Measurements from ENCODE around the gene RP2. TPM values are rescaled to one million over a fixed set of nuclear protein-coding genes. Genes with fewer than 3 reads are reported as not detected.

RP2 gene
- total RNA-seq: 21.1 and 22.0 TPM in 2 replicates

GRCh38 chrX:46836701-46837557, at the start of gene RP2:
RP2 (plus strand) TSS chrX:46837043; CDS start chrX:46837101, 58 bp downstream.
- DNase-seq (ENCODE audit: low read depth in 2 of 2): peak; percentile 95 to 96

DNA sequence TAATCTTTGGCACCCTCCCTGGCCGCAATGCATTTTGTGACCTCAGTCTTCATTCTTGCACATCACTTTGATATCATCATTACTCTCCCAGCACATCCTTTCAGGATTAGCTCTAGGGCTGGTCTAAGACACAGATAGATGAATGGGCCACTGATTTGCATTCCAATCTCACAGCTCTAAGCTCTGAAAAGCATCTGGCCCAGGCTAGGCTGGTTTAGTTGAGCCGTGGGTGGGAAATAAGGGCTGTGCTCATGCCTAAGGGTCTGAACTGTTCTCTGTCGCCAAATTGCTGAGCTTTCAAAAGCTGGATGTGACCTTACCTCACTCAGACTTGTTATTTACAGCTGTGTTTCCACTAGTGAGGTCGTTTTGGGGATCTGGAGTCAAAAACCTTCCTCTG, 47.9 kb upstream of the RP2 start:
- DNase-seq (ENCODE audit: low read depth in 2 of 2): no peak

- peak; percentile 70 to 93 for DNase-seq (ENCODE audit: low read depth in 2 of 2)
These were observed 44.7 kb upstream of the RP2 start for GRCh38 chrX:46791927-46792809.

GRCh38 chrX:46792810-46793188, 44.0 kb upstream of the RP2 start:
- DNase-seq (ENCODE audit: low read depth in 2 of 2): no peak

DNA sequence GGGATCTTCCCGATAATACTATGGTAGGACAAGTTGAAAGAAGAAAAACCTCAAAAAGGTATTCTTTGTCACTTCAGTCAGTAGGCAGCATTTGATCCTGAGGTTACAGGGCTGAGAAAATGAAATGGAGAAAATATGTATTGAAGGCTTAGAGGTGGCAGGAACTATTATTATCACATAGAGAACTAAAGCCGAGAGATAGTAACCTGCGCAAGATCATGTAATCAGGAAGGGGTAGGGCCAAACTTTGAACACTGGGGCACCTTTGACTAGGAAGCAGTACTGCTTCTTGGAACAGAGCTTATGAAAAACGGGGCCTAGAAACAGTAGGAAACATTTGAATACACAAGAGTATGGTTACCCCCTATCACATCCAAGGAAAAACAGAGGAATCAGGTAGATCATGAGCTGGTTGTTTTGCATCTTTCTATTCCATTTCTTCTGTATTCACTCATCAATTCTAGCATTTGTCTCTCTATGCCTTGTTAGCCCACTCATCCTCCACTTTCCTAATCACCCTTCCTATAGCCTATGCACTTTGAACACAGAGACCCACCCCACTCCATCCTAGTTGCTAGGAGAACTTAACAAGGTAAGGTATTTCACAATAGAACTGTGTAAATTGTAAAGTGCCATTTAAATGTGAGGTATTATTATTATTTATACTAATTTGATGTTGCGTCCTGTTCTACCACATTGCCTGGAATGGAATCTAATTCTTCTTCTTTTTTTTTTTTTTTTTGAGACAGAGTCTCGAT, 43.3 kb upstream of the RP2 start:
- DNase-seq (ENCODE audit: low read depth in 2 of 2): no peak

GRCh38 chrX:46796574-46797191, 40.2 kb upstream of the RP2 start:
- peak; percentile 69 to 82 for DNase-seq (ENCODE audit: low read depth in 2 of 2)

GRCh38 chrX:46803140-46803539, 33.7 kb upstream of the RP2 start:
- peak; percentile 15 to 17 for DNase-seq (ENCODE audit: low read depth in 2 of 2)

- DNase-seq (ENCODE audit: low read depth in 2 of 2): no peak
These were observed 31.6 kb upstream of the RP2 start for GRCh38 chrX:46805270-46805669.

DNA sequence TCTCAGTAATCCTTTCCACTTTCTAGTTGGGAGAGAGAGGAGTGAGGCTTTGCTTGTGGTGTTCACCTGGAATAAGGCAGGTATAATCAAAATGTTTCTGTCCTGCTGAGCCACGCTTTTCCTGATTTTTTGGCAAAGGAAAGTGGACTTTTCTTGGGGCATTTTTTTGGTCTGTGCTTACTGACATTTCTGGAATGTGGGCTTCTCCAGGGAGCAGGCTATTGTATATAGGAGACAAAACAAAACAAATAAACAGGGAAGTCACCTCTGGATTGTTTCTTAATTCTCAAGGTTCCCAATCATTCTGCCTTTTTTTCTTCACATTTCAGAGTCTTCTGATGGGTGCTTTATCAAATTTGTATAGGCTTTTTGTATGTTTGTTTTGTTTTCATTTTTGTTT, 25.7 kb upstream of the RP2 start:
- peak in 1 of 2 donors; percentile 6 for DNase-seq (ENCODE audit: low read depth in 2 of 2)

DNA sequence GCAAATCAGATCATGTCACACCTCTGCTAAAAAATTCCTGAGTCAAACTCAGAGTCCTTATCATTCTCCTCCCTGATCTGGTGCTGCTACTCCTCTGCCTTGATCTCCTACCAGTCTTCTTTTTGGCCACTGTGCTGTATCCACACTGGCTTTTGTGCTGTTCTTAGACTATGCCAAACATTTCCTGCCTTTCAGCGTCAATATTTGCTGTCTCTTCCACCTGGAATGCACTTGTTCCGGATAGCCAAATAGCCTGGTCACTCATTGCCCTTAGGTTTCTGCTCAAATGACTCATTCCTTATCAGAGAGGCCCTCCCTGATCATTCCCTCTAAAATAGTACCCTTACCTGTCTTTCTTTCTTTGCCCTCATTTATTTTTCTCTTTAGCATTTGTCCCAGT, 24.4 kb upstream of the RP2 start:
- peak; percentile 17 to 32 for DNase-seq (ENCODE audit: low read depth in 2 of 2)

GRCh38 chrX:46814966-46815365, 21.9 kb upstream of the RP2 start:
- DNase-seq (ENCODE audit: low read depth in 2 of 2): no peak

GRCh38 chrX:46819136-46819535, 17.7 kb upstream of the RP2 start:
- DNase-seq (ENCODE audit: low read depth in 2 of 2): no peak

GRCh38 chrX:46820391-46821100, 16.3 kb upstream of the RP2 start:
- DNase-seq (ENCODE audit: low read depth in 2 of 2): no peak

DNA sequence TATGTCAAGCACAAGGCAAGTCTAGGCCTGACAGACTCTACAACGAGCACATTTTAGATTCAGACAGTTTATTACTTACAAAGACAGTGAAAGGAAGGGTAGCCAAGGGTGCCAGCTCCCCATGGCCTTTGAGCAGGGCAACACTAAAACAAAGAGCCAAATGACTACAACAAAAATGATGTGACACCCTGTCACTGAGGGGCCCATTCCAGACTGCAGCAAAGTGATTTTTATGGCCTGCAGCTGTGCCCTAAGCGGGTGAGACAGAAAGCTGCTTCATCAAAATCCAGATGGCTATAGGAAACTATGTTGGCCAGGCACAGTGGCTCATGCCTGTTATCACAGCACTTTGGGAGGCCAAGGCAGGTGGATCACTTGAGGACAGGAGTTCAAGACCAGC, 13.4 kb upstream of the RP2 start:
- no peak for DNase-seq (ENCODE audit: low read depth in 2 of 2)

DNA sequence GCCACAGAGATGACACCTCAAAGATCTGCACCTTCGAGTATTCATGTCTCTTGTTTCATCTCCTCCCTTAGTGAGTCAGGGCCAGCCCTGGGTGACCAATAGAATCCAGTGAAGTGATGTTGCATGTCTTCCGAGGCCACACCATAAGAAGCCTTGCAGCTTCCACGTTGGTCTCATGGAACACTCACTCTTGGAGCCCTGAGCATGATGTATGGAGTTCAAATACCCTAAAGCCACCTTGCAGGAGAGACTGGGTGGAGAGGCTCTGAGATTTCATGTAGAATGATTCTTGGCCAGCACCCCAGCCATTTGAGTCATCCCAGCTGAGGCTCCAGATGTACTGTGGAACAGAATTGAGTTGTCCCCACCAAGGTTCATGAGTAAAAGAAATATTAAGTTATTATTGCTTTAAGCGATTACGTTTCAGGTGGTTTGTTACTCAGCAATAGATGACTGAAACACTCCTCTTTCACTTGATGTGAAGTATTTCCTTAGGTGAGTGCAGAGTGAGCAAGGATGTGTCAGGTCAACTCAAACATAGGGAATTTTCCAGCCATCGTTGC, 5.0 kb upstream of the RP2 start:
- no peak for DNase-seq (ENCODE audit: low read depth in 2 of 2)

- peak; percentile 13 to 47 for DNase-seq (ENCODE audit: low read depth in 2 of 2)
These were observed 979 bp downstream of the RP2 start for GRCh38 chrX:46837558-46838485.

DNA sequence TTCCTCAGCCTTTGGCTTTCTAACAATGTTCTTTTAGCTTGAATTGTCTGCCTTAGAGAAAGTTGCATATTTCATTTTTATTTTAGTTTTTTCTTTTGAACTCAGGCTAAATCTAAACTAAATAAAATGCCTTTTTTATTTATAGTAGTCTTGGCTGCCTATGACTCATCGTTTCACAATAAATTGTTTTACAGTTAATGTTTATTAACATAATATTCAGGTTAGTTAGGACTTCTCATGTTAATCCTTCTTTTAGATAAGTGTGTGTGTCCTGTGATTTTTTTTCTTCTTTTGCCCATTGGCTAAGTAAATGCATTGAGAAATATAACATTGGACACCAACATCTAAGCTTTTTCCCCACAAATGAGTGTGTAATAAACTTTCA, 1.6 kb downstream of the RP2 start:
- no peak for DNase-seq (ENCODE audit: low read depth in 2 of 2)

DNA sequence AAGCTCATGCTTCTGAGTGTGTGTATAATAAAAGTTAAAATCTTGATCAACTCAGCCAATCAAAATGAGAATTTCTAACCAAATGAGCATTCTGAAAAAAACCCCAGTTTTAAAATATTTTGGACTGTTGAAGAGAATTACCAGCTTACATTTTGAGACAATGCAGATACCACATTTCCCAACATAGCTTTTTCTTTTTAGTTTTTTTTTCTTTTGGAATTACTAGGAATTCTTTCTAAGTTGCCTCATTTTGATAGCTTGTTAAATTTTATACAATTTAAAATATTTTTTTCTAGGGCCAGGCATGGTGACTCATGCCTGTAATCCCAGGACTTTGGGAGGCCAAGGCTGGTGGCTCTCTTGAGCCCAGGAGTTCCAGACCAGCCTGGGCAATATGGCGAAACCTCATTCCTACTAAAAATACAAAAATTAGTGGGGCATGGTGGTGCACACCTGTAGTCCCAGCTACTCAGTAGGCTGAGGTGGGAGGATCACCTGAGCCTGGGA, 2.2 kb downstream of the RP2 start:
- no peak for DNase-seq (ENCODE audit: low read depth in 2 of 2)

DNA sequence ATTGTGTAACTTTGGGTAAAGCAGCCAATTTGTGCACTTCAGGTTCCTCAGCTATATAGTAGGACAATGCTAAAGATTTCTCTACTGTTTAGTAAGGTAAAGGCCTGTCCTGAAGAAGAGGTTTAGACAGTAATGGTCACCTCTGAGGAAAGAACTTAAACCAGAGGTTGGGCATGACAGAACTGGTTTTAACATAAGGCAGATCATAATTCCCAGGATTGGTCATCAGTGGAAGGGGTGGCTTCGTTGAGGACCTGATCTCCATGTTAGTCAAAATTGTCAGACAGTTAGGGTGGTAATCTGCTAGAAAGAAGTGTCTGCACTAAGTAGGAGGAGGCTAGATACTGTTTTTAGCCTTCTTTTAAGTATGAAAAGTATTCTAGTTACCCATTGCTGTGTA, 4.1 kb downstream of the RP2 start:
- no peak for DNase-seq (ENCODE audit: low read depth in 2 of 2)

Measured in lung microvascular endothelial cell (primary cell).